MM.1S (cell line): Measurements from ENCODE around the gene GFI1B.

Source experiments
- EZH2phosphoT487 ChIP-seq: fragments of 300-600 bp; sonication (generic); IDR thresholded peaks from 2 replicates; pipeline ENCODE4 v1.6.1; 2018; ENCODE audit warnings: antibody characterized with exemption, low read length
- TF ChIP-seq, protein P1 (sequence below): fragments of 300-600 bp; sonication (generic); IDR thresholded peaks from 2 replicates; pipeline ENCODE4 v1.5.1; 2016; ENCODE audit warnings: antibody characterized with exemption, low read length, mixed read lengths

DNA sequence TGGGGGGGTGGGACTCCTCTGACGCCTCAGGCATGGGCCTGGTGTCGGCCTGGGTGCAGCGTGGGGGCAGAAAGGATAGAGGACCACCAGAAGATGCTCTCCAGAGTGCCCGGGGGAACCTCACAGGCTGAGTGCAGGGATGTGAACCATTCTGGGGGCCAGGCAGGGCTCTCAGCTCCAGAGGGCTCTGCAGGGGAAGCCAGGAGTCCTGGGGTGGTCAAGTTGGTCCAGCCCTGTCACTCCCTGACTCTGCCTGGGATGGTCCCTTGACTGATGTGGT is 6.5 kb downstream of the GFI1B start:
- TF ChIP-seq, protein P1, sequence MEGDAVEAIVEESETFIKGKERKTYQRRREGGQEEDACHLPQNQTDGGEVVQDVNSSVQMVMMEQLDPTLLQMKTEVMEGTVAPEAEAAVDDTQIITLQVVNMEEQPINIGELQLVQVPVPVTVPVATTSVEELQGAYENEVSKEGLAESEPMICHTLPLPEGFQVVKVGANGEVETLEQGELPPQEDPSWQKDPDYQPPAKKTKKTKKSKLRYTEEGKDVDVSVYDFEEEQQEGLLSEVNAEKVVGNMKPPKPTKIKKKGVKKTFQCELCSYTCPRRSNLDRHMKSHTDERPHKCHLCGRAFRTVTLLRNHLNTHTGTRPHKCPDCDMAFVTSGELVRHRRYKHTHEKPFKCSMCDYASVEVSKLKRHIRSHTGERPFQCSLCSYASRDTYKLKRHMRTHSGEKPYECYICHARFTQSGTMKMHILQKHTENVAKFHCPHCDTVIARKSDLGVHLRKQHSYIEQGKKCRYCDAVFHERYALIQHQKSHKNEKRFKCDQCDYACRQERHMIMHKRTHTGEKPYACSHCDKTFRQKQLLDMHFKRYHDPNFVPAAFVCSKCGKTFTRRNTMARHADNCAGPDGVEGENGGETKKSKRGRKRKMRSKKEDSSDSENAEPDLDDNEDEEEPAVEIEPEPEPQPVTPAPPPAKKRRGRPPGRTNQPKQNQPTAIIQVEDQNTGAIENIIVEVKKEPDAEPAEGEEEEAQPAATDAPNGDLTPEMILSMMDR = no peak
- no peak for TF ChIP-seq EZH2phosphoT487
